ENCODE measurements around the gene OR51V1.

The OR51V1 gene

DNA sequence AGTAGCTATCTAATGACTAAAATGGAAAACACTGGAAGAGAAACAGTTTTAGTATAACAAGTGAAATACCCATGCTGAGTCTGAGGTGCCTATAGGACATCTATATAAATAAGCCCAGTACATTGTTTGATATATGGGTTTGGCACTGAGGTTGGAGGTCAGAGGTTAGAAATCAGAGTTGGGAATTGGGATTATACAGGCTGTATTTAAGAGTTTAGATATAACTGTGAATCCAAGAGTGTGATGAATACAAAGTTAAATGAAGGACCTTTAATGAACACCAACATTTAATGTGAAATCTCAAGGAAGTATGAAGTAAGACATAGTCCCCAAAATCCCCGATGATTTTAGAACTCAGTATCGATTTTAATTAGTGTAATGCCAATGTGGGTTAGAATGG is 36.9 kb upstream of the OR51V1 start:
- no peak for DNase-seq (ENCODE audit: insufficient read length, low spot score)
- TF ChIP-seq CTCF (IDR thresholded peaks at IDR 0.05; ENCODE audit: insufficient read depth, missing control alignments): no peak
- FAIRE-seq: no peak

DNA sequence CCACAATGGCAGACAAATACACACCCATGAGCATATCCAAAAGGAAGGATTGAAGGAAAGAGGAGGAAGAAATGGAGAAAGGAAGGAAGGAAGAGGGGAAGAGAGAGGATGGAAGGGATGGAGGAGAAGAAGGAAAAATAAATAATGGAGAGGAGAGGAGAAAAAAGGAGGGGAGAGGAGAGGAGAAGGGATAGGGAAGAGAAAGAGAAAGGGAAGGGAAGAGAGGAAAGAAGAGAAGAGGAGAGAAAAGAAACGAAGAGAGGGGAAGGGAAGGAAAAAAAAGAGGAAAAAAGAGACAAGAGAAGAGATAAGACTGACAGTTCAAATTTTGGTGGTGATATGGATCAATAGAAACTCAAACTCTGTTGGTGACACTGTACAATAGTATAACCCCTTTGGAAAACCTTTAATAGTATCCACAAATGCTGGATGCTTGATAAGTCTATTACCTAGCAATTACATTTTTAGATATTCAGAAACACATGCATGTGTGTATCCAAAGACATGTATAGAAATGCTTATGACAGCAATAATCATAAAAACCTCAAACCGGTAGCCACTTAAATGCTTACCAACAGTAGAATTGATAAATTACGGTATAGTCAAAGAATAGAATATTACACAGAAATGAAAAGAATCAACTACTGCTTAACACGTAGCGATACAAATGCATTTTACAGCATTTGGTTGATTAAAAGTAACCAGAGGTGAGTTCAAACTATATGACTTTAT is 35.0 kb upstream of the OR51V1 start:
- TF ChIP-seq CTCF (IDR thresholded peaks at IDR 0.05; ENCODE audit: insufficient read depth, missing control alignments): no peak
- FAIRE-seq (no peak), DNase-seq (ENCODE audit: insufficient read length, low spot score) (no peak)

GRCh38 chr11:5234381-5234834 is 33.9 kb upstream of the OR51V1 start, which contains the start of gene HBD:
HBD (minus strand) TSS chr11:5234483; CDS start chr11:5234433, 50 bp downstream.
- TF ChIP-seq CTCF (IDR thresholded peaks at IDR 0.05; ENCODE audit: insufficient read depth, missing control alignments): no peak
- FAIRE-seq: no peak
- DNase-seq (ENCODE audit: insufficient read length, low spot score): no peak

DNA sequence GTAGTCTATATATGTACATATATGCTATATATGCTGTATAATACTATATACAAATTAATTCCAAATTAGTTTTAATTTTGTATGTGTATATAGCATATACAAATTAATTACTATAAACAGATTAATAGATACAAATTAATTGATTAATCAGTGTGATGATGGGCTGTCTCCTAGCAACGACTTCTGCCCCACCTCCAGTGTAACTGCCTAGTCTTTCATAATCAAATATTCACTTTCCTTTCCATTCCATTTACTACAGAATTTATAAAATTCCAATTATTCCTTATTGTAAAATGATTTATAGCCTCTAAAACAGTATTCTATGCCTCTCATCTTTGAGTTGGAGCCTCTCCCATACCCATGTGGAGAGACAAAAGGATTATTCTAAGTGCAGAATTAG is 32.8 kb upstream of the OR51V1 start:
- no peak for FAIRE-seq
- no peak for TF ChIP-seq CTCF (IDR thresholded peaks at IDR 0.05; ENCODE audit: insufficient read depth, missing control alignments)
- DNase-seq (ENCODE audit: insufficient read length, low spot score): no peak

DNA sequence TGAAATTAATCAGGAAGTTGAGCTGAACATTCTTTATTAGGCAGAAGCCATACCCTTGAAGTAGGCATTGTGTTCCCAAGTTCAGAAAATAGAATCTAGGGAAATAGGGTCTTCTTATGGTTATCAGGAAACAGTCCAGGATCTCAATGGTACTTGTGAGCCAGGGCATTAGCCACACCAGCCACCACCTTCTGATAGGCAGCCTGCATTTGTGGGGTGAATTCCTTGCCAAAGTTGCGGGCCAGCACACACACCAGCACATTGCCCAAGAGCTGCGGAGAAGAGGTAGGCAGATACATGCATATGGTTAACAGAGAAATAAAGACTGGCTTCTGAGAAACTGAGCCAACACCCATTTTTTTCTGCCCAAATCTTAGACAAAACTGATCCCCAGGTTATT is 32.3 kb upstream of the OR51V1 start:
- DNase-seq (ENCODE audit: insufficient read length, low spot score) (no peak), FAIRE-seq (no peak)
- TF ChIP-seq CTCF (IDR thresholded peaks at IDR 0.05; ENCODE audit: insufficient read depth, missing control alignments): no peak

DNA sequence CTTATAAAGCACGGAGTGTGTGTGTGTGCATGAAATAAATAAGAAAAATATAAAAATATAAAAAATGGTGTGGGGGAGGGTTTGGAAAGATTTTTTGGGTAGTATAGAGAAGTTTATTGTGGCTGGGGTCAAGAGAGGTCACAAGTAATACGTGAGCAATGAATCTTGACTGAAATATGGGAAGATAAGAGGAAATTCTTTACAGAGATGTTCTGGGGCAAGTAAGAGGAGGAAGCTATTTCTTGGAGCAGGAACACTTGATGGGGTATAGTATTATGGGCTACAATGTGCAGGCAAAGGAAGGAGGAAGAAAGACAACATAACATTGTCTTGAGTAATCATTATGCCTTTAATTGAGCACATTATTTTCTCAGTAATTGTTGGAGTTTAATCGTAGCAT is 31.7 kb upstream of the OR51V1 start:
- DNase-seq (ENCODE audit: insufficient read length, low spot score) (no peak), FAIRE-seq (no peak)
- no peak for TF ChIP-seq CTCF (IDR thresholded peaks at IDR 0.05; ENCODE audit: insufficient read depth, missing control alignments)

DNA sequence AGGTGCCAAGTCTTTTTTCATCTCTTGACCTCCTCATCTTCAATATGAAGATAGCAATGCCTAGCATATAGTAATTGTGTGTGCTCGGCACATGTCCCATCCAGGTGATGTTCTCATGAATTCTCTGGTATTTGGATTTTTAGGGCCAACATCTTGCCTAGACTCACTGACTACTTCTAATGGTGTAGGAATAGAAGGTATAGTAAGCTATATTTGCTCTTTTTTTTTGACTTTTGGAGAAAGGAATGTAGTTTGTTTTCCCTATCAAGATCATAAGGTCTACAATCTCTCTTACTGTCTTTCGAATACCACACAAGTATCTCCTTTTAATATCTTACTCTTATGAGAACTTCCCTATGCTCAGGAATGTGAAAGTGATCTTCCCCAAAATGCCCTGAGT is 30.6 kb upstream of the OR51V1 start:
- no peak for DNase-seq (ENCODE audit: insufficient read length, low spot score)
- no peak for FAIRE-seq
- TF ChIP-seq CTCF (IDR thresholded peaks at IDR 0.05; ENCODE audit: insufficient read depth, missing control alignments): no peak

Data from D721Med (cell line).